ENCODE measurements around the gene TRIM25. TPM values are rescaled to one million over a fixed set of nuclear protein-coding genes. Genes with fewer than 3 reads are reported as not detected.

TRIM25 gene
- total and polyA plus RNA-seq, 3 donors from 2014 or later, result 38.9 to 76.3 (median 66.4) TPM

- TF ChIP-seq CTCF (IDR thresholded peaks at IDR 0.05), result no peak
- TF ChIP-seq POLR2A (IDR thresholded peaks at IDR 0.05), result no peak
- WGBS, 2 donors, result 43 to 74% methylated on average over 5 to 6 of the region's 6 CpGs
- peak overlapping the region; percentile 9 to 85 for H3K27ac ChIP-seq
Observed at GRCh38 chr17:56909742-56910508, 3.9 kb downstream of the TRIM25 start.

GRCh38 chr17:56908001-56908542, 5.8 kb downstream of the TRIM25 start:
- H3K4me3 ChIP-seq, result no peak overlapping the region
- no peaks in the 10 kb centered on the region for H3K27me3 ChIP-seq
- peak overlapping the region in 1 of 2 donors; percentile 40 for H3K27ac ChIP-seq
- H3K9me3 ChIP-seq, result no peaks in the 10 kb centered on the region
- peaks cover 31% of the 10 kb centered on the region for H3K4me1 ChIP-seq
- intact Hi-C loops (cut with DNase I; ENCODE audit: low total_unique reads), result no loop called here
- TF ChIP-seq CTCF (IDR thresholded peaks at IDR 0.05) (no peak), POLR2A (IDR thresholded peaks at IDR 0.05) (no peak)
- peak; percentile 80 for DNase-seq
- WGBS, 2 donors, result 54 to 66% methylated on average over 9 of the region's 9 CpGs
- H3K36me3 ChIP-seq (ENCODE audit: low read depth, missing control alignments), result no peaks in the 10 kb centered on the region

More at GRCh38 chr17:56909742-56910508, 3.9 kb downstream of the TRIM25 start:
- Histone ChIP-seq H3K9me3 (no peaks in the 10 kb centered on the region), H3K36me3 (ENCODE audit: low read depth, missing control alignments) (no peaks in the 10 kb centered on the region), H3K4me3 (no peak overlapping the region), H3K4me1 (peaks cover 31% of the 10 kb centered on the region), H3K27me3 (no peaks in the 10 kb centered on the region)
- DNase-seq, result peak; percentile 77
- intact Hi-C loops (cut with DNase I; ENCODE audit: low total_unique reads), result no loop called here

GRCh38 chr17:56903560-56903959, 10.3 kb downstream of the TRIM25 start:
- TF ChIP-seq CTCF (IDR thresholded peaks at IDR 0.05) (no peak), POLR2A (IDR thresholded peaks at IDR 0.05) (no peak)
- no peaks in the 10 kb centered on the region for H3K27me3 ChIP-seq
- H3K9me3 ChIP-seq, result no peaks in the 10 kb centered on the region
- WGBS, 2 donors, result 87 to 91% methylated on average over 5 of the region's 5 CpGs
- H3K4me3 ChIP-seq, result no peak overlapping the region
- no peaks in the 10 kb centered on the region for H3K36me3 ChIP-seq (ENCODE audit: low read depth, missing control alignments)
- DNase-seq, result no peak
- H3K27ac ChIP-seq, result no peak overlapping the region
- intact Hi-C loops (cut with DNase I; ENCODE audit: low total_unique reads), result no loop called here
- H3K4me1 ChIP-seq, result peaks cover 20% of the 10 kb centered on the region

- TF ChIP-seq POLR2A (IDR thresholded peaks at IDR 0.05) (no peak), CTCF (IDR thresholded peaks at IDR 0.05) (no peak)
- H3K4me3 ChIP-seq, result no peak overlapping the region
- no peak overlapping the region for H3K27ac ChIP-seq
- DNase-seq, result no peak
- H3K9me3 ChIP-seq, result no peaks in the 10 kb centered on the region
- H3K27me3 ChIP-seq, result no peaks in the 10 kb centered on the region
- intact Hi-C loops (cut with DNase I; ENCODE audit: low total_unique reads), result no loop called here
- H3K36me3 ChIP-seq (ENCODE audit: low read depth, missing control alignments), result no peaks in the 10 kb centered on the region
- peaks cover 8% of the 10 kb centered on the region for H3K4me1 ChIP-seq
- WGBS, 2 donors, result 71 to 73% methylated on average over 3 to 4 of the region's 4 CpGs
Observed at GRCh38 chr17:56902348-56902747, 11.5 kb downstream of the TRIM25 start.
